ENCODE results near the gene WFS1.

GRCh38 chr4:6246170-6246634 is 23.4 kb upstream of the WFS1 start:
- no peak for TF ChIP-seq EZH2 (IDR thresholded peaks at IDR 0.05; ENCODE audit: low read depth)
- TF ChIP-seq, protein P1, sequence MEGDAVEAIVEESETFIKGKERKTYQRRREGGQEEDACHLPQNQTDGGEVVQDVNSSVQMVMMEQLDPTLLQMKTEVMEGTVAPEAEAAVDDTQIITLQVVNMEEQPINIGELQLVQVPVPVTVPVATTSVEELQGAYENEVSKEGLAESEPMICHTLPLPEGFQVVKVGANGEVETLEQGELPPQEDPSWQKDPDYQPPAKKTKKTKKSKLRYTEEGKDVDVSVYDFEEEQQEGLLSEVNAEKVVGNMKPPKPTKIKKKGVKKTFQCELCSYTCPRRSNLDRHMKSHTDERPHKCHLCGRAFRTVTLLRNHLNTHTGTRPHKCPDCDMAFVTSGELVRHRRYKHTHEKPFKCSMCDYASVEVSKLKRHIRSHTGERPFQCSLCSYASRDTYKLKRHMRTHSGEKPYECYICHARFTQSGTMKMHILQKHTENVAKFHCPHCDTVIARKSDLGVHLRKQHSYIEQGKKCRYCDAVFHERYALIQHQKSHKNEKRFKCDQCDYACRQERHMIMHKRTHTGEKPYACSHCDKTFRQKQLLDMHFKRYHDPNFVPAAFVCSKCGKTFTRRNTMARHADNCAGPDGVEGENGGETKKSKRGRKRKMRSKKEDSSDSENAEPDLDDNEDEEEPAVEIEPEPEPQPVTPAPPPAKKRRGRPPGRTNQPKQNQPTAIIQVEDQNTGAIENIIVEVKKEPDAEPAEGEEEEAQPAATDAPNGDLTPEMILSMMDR (conservative IDR thresholded peaks at IDR 0.05) = no peak
